ENCODE results near the gene FSTL4.

Gene FSTL4

DNA sequence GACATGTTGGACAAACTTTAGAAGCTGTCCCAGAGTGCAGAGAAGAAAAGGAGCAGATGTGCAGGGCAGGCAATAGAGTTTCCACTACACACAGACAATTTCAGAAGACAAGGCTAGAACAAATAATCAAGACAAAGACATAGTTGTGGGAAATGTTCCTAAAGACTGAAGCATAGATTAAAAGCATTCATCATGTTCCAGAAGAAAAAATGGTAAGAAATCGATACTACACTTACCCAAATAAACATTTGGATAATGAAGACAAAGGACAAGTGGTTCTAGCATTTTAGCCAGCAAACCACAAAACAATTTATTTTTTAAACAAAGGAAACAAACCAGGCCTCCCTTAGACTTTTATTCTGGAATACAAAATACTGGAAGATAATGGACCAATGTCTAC is 97.9 kb downstream of the FSTL4 start:
- DNase-seq (ENCODE audit: low spot score): no peak

DNA sequence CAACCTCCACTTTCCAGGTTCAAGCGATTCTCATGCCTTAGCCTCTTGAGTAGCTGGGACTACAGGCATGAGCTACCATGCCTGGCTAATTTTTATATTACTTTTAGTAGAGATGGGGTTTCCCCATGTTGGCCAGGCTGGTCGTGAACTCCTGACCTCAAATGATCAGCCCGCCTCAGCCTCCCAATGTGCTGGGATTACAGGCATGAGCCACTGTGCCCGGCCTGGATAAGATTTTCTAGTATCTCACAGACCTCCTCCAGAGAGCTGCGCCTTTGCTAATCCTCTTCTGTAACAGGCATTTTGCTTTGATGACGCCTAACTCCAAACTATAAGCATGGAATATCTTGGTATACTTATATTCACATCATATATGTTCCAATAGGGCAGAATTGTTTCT is 99.4 kb downstream of the FSTL4 start:
- DNase-seq (ENCODE audit: low spot score): no peak

DNA sequence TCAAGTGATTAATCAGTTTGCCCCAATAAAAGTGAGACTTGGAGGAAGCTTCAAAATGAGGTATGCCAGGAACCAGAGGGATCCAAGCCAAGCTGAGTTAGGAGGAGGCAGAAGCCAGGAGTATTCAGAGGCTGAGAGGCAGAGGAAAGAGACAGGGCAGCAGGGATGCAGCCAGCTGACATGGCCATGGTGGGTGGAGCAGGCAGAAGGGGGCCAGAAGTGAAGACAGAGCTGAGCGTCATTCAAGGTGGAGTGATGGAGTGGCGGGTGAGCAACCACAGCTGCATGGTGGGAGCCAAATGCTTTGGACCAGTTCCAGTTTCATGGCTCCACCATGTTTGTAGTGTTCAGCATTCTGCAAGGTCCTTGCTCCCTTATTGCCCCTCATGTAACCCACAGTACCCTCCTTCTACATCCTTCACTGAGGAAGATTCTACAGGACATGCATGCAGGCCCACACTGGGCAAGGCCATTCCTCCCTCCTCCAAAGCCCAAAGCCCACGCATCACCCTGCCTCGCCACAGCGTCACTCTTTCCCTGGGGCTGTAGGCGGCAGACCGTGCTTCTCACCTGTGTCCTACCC is 100.6 kb downstream of the FSTL4 start:
- DNase-seq (ENCODE audit: low spot score): no peak

DNA sequence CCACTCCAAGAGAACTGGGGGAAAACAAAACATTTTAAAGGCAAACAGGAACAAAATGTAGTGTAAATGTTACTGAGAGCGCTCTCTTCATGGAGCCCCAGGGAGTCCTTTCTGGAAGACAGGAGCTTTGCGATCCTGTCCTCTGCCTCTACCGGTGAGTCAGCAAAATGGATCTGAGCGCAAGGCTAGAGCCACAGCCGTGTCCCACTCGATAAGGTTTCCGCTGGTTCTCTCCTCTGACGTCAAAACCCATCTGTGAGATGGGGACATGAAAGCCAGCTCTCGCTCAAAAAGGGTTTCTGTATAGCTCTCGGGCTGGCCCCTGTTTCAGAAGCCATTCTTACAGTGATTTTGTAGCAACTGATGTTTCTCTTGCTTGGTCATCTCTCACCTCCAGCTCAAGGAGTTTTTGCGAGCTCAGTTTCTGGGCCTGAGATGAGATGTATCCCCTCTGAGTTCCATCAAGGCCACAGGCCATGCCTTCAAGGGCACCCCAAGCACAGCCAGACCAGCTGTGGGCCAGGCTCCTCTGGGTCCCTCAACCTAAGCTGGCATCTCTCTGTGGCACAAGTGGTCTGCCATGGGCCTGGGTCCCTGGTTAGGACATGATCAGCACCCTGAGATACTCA is 101.6 kb downstream of the FSTL4 start:
- DNase-seq (ENCODE audit: low spot score): no peak

DNA sequence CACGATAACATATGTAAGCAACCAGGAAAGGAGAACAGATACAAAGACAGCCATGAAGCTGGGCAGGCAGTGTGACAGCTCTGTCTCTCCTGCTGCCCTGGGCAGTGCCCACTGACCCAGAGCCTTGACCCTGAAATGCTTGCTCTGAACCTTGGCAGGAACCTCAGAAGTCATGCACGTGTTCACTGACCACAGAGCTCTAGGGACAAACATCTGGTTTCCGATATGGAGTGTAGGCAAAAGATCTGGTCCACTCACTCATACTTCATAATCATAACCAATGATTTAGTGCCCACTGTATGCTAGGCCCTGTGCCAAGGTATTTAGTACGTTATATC is 102.6 kb downstream of the FSTL4 start:
- no peak for DNase-seq (ENCODE audit: low spot score)

DNA sequence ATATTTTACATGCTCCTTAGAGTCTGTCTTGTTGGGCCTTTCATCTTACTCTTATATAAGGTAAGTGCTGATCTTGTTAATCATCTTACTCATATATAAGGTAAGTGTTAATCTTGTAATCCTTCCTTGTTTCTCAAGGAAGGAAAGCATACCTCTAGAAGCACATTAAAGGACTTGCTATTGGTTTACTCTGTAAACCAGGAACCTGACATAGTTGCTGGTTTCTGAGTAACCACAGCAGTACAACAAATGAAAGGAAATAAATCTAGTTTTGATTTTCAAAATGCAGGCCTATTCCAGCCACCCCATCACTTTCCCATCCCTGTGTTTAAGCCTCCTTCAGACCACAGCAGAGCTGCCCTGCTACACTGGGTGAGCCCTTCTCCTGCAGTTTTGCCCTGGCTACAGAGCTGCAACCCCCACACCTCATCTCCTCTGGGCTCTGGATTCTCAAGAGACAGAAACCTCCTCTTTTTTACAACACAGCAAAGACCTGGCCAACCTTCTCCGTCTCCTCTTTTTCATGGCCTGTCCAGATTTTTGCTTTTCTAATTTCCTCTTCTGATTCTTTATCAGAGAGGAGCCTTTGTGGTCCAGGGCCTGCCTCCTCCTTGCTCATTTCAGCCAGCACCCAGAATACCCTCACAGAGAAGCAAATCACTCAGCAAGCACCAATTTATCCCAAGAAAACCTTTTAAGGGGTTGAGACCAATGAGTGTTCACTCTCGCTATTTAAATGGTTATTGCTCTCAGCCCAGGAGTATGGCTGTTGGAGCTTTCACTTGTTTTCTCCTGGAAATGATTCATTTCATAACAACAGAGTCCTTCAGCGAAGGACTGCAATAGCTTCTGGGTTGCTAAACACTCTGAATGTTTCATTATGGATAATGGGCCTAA is 103.2 kb downstream of the FSTL4 start:
- no peak for DNase-seq (ENCODE audit: low spot score)

DNA sequence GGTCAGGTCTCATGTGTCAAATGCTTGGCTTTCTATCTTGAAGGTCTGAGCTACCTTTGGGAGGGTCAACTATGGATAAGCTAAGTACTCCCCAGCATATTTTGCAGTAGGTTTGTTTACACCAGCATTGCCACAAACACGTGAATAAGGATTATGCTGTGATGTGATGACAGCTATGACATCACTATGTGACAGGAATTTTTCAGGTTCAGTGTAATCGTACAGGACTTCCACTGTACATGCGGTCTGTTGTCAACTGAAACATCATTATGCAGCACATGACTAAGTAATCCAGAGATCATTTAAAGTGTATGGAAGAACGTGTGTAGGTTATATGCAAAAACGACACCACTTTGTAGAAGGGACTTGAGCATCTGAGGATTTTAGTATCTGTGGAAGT is 104.0 kb downstream of the FSTL4 start:
- no peak for DNase-seq (ENCODE audit: low spot score)

DNA sequence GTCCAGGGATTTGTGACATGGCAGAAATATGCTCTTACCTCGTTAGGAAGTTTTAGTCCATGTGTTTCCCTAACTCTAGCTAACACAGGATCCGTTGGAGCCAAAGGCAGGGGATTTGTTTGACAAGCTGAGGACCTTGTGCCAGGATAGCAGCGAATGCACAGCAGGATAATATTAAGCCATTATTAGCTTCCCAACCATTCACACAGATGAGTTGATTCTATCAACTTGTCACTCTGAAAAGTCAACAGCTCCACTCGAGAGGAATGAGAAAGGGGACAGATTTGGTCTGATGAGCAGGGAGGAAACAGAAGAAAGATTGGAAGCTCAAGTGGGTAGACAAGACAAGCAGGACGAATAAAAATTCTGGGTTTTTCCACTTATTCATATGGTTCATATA is 106.2 kb downstream of the FSTL4 start:
- DNase-seq (ENCODE audit: low spot score): no peak

DNA sequence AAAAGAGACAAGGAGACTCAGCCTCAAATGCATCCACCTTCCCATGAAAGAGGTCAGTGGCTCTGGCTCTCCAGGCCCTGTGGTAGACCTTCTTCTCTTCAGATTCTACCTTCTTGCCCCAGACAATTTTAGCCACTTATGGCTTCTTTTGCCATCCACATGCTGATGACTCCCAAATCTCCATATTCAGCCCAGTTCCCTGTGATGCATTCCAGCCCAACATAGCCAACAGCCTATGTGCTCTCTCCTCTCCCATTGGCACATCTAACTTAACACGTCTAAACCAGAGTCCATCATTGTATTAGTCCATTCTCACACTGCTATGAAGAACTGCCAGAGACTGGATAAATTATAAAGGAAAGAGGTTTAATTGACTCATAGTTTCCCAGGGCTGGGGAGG is 108.8 kb downstream of the FSTL4 start:
- DNase-seq (ENCODE audit: low spot score): no peak

DNA sequence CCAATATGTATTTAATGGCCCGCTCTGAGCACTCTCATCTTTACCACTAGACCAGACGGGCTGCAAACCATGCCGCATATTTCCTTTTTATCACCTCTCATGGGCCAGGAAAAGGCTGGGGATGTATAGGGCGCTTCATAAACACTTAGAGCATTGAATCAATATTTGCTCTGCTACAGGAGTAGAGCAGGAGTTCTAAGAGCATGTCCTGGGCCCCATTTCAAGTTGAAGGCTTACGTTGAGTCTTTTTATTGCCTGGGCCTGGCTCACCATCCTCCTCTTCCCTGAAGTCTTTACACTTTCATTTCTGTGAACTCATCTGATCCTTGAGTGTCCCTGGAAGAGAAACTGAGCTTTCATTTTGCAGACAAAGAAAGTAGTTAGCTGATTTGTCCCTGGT is 112.4 kb downstream of the FSTL4 start:
- no peak for DNase-seq (ENCODE audit: low spot score)

DNA sequence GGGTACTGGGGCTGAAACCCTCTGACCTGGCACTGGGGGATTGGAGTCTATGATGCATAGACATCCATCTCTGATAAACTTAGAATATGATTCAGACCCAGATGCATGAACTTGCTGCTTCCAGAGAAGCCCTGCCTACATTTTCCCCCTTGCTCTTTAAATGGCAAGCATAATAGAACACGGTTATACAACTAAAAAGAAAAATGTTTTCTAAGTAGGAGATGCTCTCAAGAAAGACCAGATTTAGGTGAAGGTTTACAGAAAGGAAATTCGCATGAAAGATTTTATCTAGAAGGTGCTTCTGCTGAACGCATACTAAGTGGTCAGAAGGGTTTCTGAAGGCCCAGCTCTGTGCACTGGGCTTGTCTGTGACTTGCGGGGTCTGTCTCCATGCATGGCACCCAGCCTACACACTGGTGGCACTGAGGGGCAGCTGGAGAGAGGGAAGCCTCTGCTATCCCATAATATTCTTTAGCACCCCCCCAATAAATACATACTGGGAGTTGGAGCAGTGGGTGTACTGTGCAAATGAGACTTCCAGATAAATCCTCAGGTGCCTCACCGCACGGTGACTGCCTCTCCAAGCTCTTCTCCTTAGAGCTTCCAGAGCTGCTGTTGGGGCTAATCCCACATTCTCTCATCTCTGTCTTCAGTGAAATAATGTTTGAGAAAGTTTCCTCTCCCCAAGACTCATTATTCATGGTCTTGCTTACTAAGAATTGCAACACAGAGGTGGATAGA is 114.6 kb downstream of the FSTL4 start:
- no peak for DNase-seq (ENCODE audit: low spot score)

DNA sequence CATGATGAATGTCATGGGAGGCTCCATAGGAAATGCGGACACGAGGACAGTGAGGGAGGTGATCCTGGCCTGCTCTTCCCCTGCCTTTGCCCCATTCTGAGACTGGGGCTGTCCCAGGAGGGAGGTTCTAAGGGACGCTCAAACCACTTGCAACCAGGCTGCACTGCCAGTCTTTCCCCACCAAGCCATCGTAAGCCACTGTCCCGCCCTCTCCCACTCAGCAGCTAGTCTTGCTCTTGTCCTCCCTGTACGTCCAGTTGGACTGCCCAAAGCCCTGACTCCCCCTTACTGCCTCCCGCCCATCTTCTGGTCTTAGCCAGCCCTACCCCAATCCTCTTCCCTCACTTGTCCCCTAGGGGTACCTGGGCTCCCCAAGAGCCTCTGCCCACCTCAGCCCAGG is 115.7 kb downstream of the FSTL4 start:
- no peak for DNase-seq (ENCODE audit: low spot score)

DNA sequence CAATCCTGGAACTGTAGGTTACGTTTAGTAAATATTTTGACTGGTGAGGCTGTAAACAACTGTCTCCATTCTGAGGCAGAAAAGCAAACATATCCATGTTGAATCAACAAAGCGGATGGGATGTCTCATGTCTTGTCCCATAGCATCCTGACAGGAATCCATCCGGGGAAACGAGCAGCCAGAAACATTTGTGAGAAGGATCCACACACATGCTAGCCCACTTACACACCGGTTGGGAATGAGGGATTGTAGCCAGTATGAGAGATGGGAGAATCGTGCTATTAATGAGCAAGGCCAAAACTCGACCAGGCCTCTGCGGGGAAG is 117.5 kb downstream of the FSTL4 start:
- no peak for DNase-seq (ENCODE audit: low spot score)

DNA sequence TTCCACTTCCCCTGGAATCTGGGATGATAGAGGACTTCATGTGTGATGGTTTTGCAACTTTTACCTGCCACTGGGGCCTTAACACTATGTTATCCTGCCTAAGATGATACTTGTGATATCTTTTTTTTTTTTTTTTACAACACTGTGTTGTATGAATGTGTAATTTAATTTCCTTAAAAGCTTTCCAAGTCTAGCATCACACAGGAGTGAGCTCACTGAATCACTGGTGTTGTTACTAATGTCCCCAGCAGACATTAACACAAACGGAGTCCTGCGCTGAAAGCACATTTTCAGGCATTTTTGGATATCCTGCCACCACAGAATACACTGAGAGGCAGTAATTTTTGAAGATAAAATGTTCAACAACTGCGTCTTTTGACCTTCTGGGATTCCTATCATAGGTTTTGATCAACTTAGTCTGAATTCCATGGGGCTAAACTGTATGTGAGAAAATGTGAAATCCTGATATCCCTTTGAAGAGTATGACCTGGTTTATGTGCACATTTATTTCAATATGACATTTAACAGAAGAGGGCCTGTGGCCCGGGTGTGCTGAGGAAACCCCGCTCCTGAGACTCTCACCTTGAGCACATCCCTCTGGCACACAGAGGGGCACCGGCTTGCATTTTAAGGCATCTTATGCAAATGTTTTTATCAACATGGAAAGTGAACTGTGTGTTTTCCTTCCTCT is 118.0 kb downstream of the FSTL4 start:
- no peak for DNase-seq (ENCODE audit: low spot score)

DNA sequence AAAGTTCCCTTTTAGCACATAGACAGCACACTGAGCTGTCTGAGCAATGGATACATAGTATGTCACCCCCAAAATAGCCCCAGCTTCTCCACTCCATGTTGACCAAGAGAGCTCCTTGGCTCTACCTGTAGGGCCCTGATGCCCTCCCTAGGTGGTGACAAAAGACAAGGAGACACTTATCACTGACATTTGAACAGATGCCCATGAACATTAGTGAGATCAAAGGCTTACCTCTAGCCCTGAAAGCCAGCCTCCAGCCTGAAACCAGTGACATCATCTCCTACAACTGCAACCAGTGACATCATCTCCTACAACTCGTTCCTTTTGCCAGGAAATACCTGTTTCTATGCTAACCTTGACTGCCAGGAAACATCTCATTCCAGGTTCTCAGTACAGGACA is 122.7 kb downstream of the FSTL4 start:
- peak; percentile 14 for DNase-seq (ENCODE audit: low spot score)

DNA sequence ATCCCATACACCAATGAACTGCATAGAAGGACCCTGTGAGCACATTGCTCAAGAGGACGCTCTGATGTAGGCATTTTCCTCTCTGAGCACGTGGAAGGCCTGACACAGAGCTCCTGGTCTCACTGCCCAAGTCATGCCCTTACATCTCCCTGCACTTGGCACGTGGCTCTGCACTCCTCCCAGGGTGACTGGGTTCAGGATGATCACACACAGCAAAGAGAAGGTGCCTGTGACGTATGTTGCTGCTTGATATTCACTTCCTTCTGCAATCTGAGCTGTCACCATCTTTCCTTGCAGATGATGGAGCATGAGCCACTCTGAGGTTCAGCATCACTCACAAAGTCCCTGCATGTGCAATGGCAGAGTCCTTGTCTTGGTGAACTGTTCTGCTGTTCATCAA is 125.2 kb downstream of the FSTL4 start:
- DNase-seq (ENCODE audit: low spot score): peak; percentile 31

DNA sequence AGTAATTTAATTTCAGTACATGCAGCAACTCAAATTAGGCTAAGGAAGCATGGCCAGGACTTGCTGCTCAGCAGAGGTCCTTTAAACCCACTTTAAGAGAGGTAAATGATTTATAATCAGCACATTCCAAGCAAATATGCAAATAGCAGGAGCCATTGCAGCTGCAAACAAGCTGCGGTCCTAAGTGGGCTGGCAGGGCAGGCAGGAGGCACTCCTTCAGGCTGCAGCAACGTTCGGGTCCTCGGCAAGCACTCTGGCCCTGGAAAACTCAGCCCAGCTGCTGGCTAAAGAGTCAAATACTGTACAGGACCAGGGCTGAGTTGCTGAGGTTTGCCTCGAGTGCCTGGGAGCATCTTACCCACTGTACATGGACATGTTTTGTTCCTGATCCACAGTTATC is 126.9 kb downstream of the FSTL4 start:
- DNase-seq (ENCODE audit: low spot score): peak; percentile 17

DNA sequence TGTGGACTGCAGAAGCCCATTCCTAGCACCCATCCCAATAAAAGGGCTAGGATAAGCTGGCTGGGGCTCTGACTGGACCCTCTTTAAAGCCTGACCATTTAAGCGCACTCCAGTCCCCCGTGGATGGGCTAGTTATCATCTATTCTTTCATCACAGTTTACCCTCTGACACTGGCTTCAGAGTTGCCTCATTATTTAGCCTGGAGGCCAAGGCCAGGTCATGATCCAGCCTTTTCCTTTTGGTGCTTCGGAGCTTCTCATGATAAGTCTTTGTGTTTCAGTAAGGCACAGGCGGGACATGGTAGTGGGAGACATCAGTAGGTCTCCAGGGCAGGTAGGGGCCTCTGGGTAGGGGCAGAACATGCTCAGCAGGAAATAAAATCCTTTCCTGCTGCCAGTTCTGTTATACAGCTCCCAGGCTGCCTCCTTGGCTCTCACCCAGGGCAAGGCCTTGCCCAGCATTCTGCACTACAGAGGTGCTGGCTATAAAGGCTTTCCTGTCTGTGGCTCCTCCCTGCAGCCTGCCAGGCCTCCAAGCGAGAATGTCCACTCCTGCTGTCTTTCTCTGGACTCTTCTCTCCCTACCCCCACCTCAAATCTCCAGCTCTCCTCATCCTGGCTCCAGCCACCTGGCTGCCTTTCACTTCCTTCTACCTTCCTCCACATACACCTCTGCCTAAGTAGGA is 128.8 kb downstream of the FSTL4 start:
- peak; percentile 17 for DNase-seq (ENCODE audit: low spot score)

DNA sequence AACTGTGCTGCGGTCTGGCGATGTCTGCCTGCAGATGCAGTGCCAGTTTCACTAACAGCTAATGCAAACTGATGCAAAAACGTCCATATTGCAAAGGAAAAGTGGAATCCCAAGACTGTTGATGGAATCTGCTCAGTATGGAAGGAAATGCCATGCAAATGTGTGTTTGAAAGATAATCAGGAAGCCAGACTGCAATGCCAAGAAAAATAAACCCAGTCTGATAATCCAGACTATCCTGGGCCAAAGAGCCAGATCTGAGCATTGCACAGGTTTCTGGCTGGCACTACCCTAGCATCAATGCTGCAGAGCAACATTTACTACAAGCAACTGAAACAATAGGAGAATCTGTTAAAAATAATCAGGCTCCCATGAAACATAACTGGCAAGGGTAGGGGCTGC is 130.3 kb downstream of the FSTL4 start:
- DNase-seq (ENCODE audit: low spot score): no peak

DNA sequence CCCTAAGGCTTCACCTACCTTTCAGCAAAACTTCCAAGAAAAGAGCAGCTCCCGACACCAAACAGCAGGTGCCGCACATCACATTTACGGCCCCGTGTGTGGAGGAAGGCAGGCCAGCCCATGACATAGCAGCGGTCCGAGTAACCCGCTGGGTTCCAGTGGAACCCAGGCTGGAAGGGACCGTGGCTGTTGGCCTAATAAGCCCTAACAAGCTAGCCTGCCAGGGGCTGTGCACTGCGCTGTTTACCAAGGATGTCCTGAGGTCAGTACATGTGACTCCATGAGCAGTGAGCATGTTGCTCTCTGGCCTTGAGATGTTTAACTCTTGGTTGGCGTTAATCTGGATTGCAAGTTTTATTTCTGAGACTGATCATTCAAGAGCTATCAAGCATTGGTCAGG is 131.5 kb downstream of the FSTL4 start:
- peak; percentile 33 for DNase-seq (ENCODE audit: low spot score)

DNA sequence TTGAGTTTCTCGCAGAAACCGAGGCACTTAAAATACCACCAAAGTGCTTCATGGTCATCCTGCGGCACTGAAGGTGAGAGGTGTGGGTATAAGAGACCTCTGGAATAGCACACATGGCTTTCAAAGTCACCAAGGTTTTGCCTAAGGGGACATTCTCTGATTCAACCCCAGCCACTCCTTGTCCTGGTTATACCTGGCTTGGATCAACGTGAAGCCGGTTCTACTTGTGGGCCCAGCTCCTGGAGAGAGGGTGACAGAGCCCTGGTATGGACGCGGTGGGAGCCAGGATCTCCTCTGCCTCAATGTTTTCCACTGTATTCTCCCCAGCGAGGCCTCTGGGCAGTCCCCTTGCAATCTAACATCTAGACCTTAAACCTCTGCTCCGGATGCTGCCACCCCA is 132.0 kb downstream of the FSTL4 start:
- no peak for DNase-seq (ENCODE audit: low spot score)

Measured in left forelimb (tissue), 1 donor.